Ovary (tissue), 3 donors: ENCODE data around the gene IQSEC1.

Experiments used
- CTCF ChIP-seq, 3 donors: fragments of 450-650 bp in 2 of 3; fragments of 200-600 bp in 1 of 3; IDR thresholded peaks; one replicate each; pipeline versions ENCODE4 v1.5.1 to v1.8.0; 2016 to 2022; ENCODE audit warnings: antibody characterized with exemption in 3 of 3, mild to moderate bottlenecking in 1 of 3
- EP300 ChIP-seq: sonication (generic); formaldehyde crosslinking; IDR thresholded peaks from one replicate; pipeline ENCODE4 v1.6.1; 2017; ENCODE audit warnings: antibody characterized with exemption
- donor health status: DM: no; HTN: no; CAD: no.

- TF ChIP-seq CTCF (IDR thresholded peaks at IDR 0.05) (no peak), EP300 (no peak)
Measured at GRCh38 chr3:12964711-12965612, 108.3 kb downstream of the IQSEC1 start.
